ENCODE data around the gene WARS2.

- no peak for TF ChIP-seq CTCF (conservative IDR thresholded peaks at IDR 0.05; ENCODE audit: low read length)
- TF ChIP-seq EZH2phosphoT487 (IDR thresholded peaks at IDR 0.05; ENCODE audit: borderline replicate concordance, low read depth, low read length) = no peak
Measured at GRCh38 chr1:119125874-119126273, 14.6 kb downstream of the WARS2 start.
